Measurements from ENCODE around the gene CCDC90B. TPM values are rescaled to one million over a fixed set of nuclear protein-coding genes. Genes with fewer than 3 reads are reported as not detected.

Gene CCDC90B
- total RNA-seq, 1 experiment from 2014 or later, result 35.9 TPM

GRCh38 chr11:83222499-83222898, 63.7 kb downstream of the CCDC90B start:
- Histone ChIP-seq H3K79me1 (ENCODE audit: insufficient read depth, low read depth, low read length, poor library complexity, severe bottlenecking) (no peaks in the 10 kb centered on the region), H3K18ac (ENCODE audit: insufficient read length, low read depth, low read length) (no peak overlapping the region), H3K14ac (ENCODE audit: insufficient read depth, low read length) (no peak overlapping the region), H3K4me1 (ENCODE audit: insufficient read depth, low read length) (no peaks in the 10 kb centered on the region), H2BK12ac (ENCODE audit: insufficient read length, low read depth, low read length) (no peak overlapping the region), H4K91ac (ENCODE audit: insufficient read length, low read depth, low read length) (no peak overlapping the region), H2BK5ac (ENCODE audit: insufficient read length, low read length) (no peak overlapping the region), H2BK15ac (ENCODE audit: low read depth, low read length) (no peak overlapping the region), H4K20me1 (ENCODE audit: control insufficient read depth, insufficient read depth, insufficient read length) (no peaks in the 10 kb centered on the region), H3K23me2 (ENCODE audit: insufficient read length, low read depth, low read length, poor library complexity, severe bottlenecking) (no peaks in the 10 kb centered on the region), H3K27ac (ENCODE audit: insufficient read length, low read depth, low read length) (no peak overlapping the region), H2AK5ac (ENCODE audit: insufficient read length, low read length) (no peak overlapping the region), H3K27me3 (ENCODE audit: insufficient read depth, low read length) (0 out of 2 replicates have a peak, but pooled peaks cover 2% of the 10 kb centered on the region), H4K8ac (replicated peaks; ENCODE audit: insufficient read length, low read depth, low read length) (no peak overlapping the region), H2AFZ (ENCODE audit: low read length) (no peak overlapping the region), H3K4me2 (ENCODE audit: insufficient read depth, insufficient read length, low read length) (no peak overlapping the region), H2BK20ac (ENCODE audit: low read depth, low read length, poor library complexity, severe bottlenecking) (no peak overlapping the region), H3K9me3 (ENCODE audit: control insufficient read depth, low read depth, low read length) (no peaks in the 10 kb centered on the region), H3K56ac (ENCODE audit: insufficient read length, low read depth, low read length) (no peak overlapping the region), H3K79me2 (ENCODE audit: insufficient read depth, low read length) (no peaks in the 10 kb centered on the region), H2BK120ac (ENCODE audit: low read depth, low read length, poor library complexity, severe bottlenecking) (no peak overlapping the region), H3T11ph (ENCODE audit: low read length) (no peak overlapping the region), H3K9ac (ENCODE audit: extremely low read depth, insufficient read length, low read length) (no peak overlapping the region), H4K5ac (ENCODE audit: insufficient read length, low read depth, low read length) (no peak overlapping the region), H3K4ac (ENCODE audit: low read depth, low read length) (no peak overlapping the region), H3K23ac (ENCODE audit: insufficient read length, low read depth, low read length) (no peak overlapping the region)
- Mint-ChIP-seq H3K27me3 (ENCODE audit: low read depth) (no peaks in the 10 kb centered on the region; the same call in 1 of the 2 replicates), H3K36me3 (ENCODE audit: insufficient read depth in 1 of 3, low read depth in 3 of 3) (no peaks in the 10 kb centered on the region), H3K9me3 (no peaks in the 10 kb centered on the region), H3K27ac (peak overlapping the region in 1 of 3 experiments; percentile 6; a peak in 1 of 7 replicates), H3K4me1 (no peaks in the 10 kb centered on the region), H3K4me3 (no peak overlapping the region)
- no peak for TF ChIP-seq CTCF (conservative IDR thresholded peaks at IDR 0.05)
- DNase-seq, result no peak
- no CpG with 5 or more reads among the region's 1 CpG for WGBS (ENCODE audit: extremely low coverage, insufficient read length, low lambda C conversion rate)
